Vagina (tissue), 2 donors: ENCODE measurements around the gene KATNAL1.

Experiments
- CTCF ChIP-seq, 3 experiments: fragments of 450-650 bp in 2 of 3; fragments of 200-600 bp in 1 of 3; sonication (generic) in 1 of 3; IDR thresholded peaks; one replicate each; pipeline ENCODE4 v1.5.1; 2017 to 2019; ENCODE audit warnings: antibody characterized with exemption in 3 of 3, mild to moderate bottlenecking in 2 of 3, moderate library complexity in 2 of 3
- POLR2A ChIP-seq, 2 donors: fragments of 450-650 bp; IDR thresholded peaks; one replicate each; pipeline ENCODE4 v1.6.1; 2017; ENCODE audit warnings: antibody characterized with exemption in 2 of 2, mild to moderate bottlenecking in 2 of 2, moderate library complexity in 2 of 2

GRCh38 chr13:30307971-30308290, 580 bp upstream of the KATNAL1 start:
- TF ChIP-seq CTCF (IDR thresholded peaks at IDR 0.05) (no peak), POLR2A (IDR thresholded peaks at IDR 0.05) (no peak)
